Measurements from ENCODE around the gene TBC1D14.

TBC1D14 gene

DNA sequence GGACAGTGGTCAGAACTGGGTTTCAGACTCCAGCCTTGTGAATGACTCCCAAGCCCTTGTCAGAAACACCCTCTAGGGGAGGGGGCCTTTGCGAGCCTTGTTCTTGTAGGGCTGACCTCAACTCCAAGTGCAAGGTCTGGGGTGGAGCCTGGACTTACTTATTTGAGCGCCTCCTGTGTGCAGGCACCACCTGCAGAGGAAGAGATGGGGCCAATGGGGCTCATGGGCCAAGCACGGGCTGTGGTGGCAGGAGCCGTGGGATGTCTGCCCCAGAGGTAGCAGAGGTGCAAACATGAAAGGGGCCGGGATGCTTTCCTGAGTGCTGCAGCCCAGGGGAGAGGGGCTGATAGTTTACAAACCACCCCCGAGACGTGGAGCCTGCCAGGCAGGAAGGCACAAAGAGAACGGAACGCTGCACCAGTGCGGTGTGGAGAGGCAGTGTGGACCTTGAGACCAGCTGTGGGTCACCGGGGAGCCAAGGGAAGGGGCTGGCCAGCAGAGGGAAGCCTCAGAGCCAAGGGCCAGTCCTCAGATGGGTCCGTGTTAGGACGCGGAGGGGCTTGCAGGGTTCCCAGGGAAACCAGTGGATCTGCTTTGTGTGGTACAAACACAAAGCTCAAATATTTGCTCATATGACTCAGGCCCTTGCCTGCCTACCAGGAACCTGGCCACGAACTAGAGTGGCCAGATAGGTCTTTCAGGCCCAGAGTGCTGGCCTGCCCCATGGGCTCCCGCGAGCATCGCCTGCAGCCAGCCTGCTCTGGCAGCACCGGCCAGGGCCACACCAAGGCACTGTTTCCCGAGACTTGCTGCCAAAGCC, 124.8 kb downstream of the TBC1D14 start:
- no peak overlapping the region for H3K27ac ChIP-seq (ENCODE audit: low read length)
- TF ChIP-seq, protein P1, sequence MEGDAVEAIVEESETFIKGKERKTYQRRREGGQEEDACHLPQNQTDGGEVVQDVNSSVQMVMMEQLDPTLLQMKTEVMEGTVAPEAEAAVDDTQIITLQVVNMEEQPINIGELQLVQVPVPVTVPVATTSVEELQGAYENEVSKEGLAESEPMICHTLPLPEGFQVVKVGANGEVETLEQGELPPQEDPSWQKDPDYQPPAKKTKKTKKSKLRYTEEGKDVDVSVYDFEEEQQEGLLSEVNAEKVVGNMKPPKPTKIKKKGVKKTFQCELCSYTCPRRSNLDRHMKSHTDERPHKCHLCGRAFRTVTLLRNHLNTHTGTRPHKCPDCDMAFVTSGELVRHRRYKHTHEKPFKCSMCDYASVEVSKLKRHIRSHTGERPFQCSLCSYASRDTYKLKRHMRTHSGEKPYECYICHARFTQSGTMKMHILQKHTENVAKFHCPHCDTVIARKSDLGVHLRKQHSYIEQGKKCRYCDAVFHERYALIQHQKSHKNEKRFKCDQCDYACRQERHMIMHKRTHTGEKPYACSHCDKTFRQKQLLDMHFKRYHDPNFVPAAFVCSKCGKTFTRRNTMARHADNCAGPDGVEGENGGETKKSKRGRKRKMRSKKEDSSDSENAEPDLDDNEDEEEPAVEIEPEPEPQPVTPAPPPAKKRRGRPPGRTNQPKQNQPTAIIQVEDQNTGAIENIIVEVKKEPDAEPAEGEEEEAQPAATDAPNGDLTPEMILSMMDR (IDR thresholded peaks at IDR 0.05; ENCODE audit: low read depth, low read length): no peak
- no peak overlapping the region for H3K4me3 ChIP-seq (ENCODE audit: low read length)

DNA sequence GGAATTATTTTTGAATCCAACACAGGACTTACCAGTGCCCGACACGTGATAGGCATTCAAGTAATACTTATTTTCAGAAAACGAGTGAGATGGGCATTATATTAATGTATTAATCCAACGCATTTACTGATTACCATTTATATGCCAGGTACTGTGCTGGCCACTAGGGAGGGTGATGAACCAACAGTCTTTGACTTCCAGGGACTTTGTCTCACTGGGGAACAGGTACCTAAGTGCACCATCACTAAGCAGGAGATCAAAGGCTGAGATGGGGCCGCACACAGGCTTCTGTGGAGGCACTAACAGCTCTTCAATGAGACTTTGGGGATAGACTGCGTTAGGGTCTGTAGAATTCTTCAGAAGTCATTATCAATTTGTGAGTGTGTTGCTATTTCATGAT, 127.8 kb downstream of the TBC1D14 start:
- H2AFZ ChIP-seq (ENCODE audit: low read depth, low read length): no peak overlapping the region
- no peaks in the 10 kb centered on the region for H3K27me3 ChIP-seq (ENCODE audit: low read depth, low read length)
- H3K9me3 ChIP-seq (ENCODE audit: insufficient read depth, low read length): no peaks in the 10 kb centered on the region
- H3K9ac ChIP-seq (ENCODE audit: low read length): no peak overlapping the region
- no peak overlapping the region for H3K27ac ChIP-seq (ENCODE audit: low read length)
- no peak overlapping the region for H3K4me2 ChIP-seq (ENCODE audit: low read length)
- H3K4me3 ChIP-seq (ENCODE audit: low read length): no peak overlapping the region
- TF ChIP-seq, protein P1 (IDR thresholded peaks at IDR 0.05; ENCODE audit: low read depth, low read length): peak; percentile 16; the same call in 1 of the 2 replicates
- TF ChIP-seq EZH2phosphoT487 (IDR thresholded peaks at IDR 0.05; ENCODE audit: low read depth): no peak
- no peaks in the 10 kb centered on the region for H4K20me1 ChIP-seq (ENCODE audit: insufficient read depth, low read length)
- no peaks in the 10 kb centered on the region for H3K79me2 ChIP-seq (ENCODE audit: low read length)
- H3K4me1 ChIP-seq (ENCODE audit: low read length): peaks cover 4% of the 10 kb centered on the region; the same call in 1 of the 2 replicates
- peaks cover 1% of the 10 kb centered on the region for H3K36me3 ChIP-seq (replicated peaks; ENCODE audit: low read depth, low read length)

More for the DNA sequence above, 124.8 kb downstream of the TBC1D14 start:
- H3K27me3 ChIP-seq (ENCODE audit: low read depth, low read length): no peaks in the 10 kb centered on the region
- H3K9ac ChIP-seq (ENCODE audit: low read length): no peak overlapping the region
- no peak overlapping the region for H2AFZ ChIP-seq (ENCODE audit: low read depth, low read length)
- H3K9me3 ChIP-seq (ENCODE audit: insufficient read depth, low read length): no peaks in the 10 kb centered on the region
- H3K4me2 ChIP-seq (ENCODE audit: low read length): no peak overlapping the region
- no peaks in the 10 kb centered on the region for H3K4me1 ChIP-seq (ENCODE audit: low read length)
- no peaks in the 10 kb centered on the region for H3K79me2 ChIP-seq (ENCODE audit: low read length)
- peaks cover 21% of the 10 kb centered on the region for H3K36me3 ChIP-seq (replicated peaks; ENCODE audit: low read depth, low read length)
- H4K20me1 ChIP-seq (ENCODE audit: insufficient read depth, low read length): no peaks in the 10 kb centered on the region

DNA sequence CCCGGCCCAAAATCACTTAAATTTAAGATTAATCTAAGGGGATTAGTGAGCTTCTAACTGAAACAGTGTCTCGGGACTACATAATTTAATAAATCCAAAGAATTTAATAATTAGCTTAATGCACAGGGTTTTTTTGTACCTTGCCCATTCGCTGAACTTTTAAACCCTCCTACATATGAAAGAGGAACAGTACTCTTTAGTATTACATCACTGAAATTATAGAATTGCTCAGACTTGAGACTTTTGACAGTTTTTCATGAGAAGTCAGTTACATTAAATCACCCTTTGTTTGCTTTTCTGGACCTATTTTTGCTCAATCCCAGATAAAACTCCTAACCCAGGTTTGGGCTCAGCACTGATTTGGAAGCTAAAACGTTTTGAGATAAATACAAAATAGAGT, 131.1 kb downstream of the TBC1D14 start:
- Histone ChIP-seq H3K4me3 (ENCODE audit: low read length) (no peak overlapping the region), H3K4me1 (ENCODE audit: low read length) (peaks cover 19% of the 10 kb centered on the region), H3K9me3 (ENCODE audit: insufficient read depth, low read length) (no peaks in the 10 kb centered on the region), H3K9ac (ENCODE audit: low read length) (no peak overlapping the region), H3K27ac (ENCODE audit: low read length) (no peak overlapping the region), H3K36me3 (replicated peaks; ENCODE audit: low read depth, low read length) (peaks cover 7% of the 10 kb centered on the region), H3K27me3 (ENCODE audit: low read depth, low read length) (no peaks in the 10 kb centered on the region), H4K20me1 (ENCODE audit: insufficient read depth, low read length) (peaks cover 17% of the 10 kb centered on the region), H2AFZ (ENCODE audit: low read depth, low read length) (no peak overlapping the region), H3K79me2 (ENCODE audit: low read length) (peaks cover 24% of the 10 kb centered on the region), H3K4me2 (ENCODE audit: low read length) (no peak overlapping the region)
- TF ChIP-seq, protein P1 (IDR thresholded peaks at IDR 0.05; ENCODE audit: low read depth, low read length): no peak
- no peak for TF ChIP-seq EZH2phosphoT487 (IDR thresholded peaks at IDR 0.05; ENCODE audit: low read depth)

DNA sequence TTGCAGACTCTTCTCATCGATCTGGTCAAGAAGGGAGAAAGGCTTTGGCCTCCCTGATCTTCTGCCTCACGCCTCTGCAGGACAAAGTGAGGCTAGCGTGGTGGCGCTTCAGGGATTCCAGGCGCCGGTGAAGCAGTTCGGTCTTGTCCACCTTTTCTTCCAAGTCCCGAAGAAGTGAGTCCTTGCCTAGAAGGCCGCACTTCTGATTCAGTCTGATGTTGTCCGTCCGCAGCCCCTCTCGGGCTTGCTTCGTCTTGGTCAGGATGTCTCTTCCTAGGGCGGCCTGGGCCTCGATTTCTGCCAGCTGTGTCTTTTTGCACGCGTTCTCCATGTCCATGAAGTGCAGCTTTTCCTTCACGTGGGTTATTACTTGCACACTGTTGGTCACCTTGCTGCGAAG, 131.6 kb downstream of the TBC1D14 start:
- Histone ChIP-seq H3K4me1 (ENCODE audit: low read length) (peaks cover 22% of the 10 kb centered on the region), H3K36me3 (replicated peaks; ENCODE audit: low read depth, low read length) (peaks cover 7% of the 10 kb centered on the region), H3K9ac (ENCODE audit: low read length) (no peak overlapping the region), H3K79me2 (ENCODE audit: low read length) (peaks cover 29% of the 10 kb centered on the region), H3K27ac (ENCODE audit: low read length) (no peak overlapping the region), H2AFZ (ENCODE audit: low read depth, low read length) (no peak overlapping the region), H3K27me3 (ENCODE audit: low read depth, low read length) (no peaks in the 10 kb centered on the region), H3K4me2 (ENCODE audit: low read length) (no peak overlapping the region), H4K20me1 (ENCODE audit: insufficient read depth, low read length) (peaks cover 22% of the 10 kb centered on the region), H3K9me3 (ENCODE audit: insufficient read depth, low read length) (no peaks in the 10 kb centered on the region), H3K4me3 (ENCODE audit: low read length) (no peak overlapping the region)
- no peak for TF ChIP-seq EZH2phosphoT487 (IDR thresholded peaks at IDR 0.05; ENCODE audit: low read depth)
- TF ChIP-seq, protein P1 (IDR thresholded peaks at IDR 0.05; ENCODE audit: low read depth, low read length): no peak
